GM21737 (cell line): ENCODE measurements around the gene FZR1.
"Not testable (repeated sequence)": the region's sequence is repeated elsewhere in the genome, so short reads cannot be mapped to it uniquely, and the experiment has no call there.

Experiments used
- ATAC-seq: cut with Tn5 transposase; IDR thresholded peaks from one replicate; pipeline ENCODE4 v1.9.1; 2021; ENCODE audit warnings: mild to moderate bottlenecking, moderate library complexity; ENCODE audit not compliant: unreplicated experiment

FZR1 gene

DNA sequence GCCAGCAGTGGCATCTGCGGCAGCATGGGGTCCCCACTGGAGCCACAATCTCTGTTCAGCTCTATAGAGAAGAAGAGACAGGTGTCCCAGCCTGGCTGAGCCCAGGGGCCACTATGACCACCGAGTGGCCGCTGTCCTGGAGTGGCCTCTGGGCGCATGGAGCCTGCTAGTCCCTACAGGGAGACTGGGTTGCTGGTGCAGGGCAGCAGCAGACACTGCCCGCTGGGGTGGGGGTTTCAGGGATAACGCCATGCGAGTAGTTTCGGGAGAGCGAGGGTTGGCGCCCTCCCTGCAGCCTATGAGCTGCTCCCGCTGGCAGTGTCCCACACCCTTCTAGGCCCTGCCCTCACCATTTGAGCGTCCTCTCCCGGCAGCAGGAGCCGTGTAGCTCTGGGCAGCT lies 22.0 kb downstream of the FZR1 start:
- no peak for ATAC-seq

DNA sequence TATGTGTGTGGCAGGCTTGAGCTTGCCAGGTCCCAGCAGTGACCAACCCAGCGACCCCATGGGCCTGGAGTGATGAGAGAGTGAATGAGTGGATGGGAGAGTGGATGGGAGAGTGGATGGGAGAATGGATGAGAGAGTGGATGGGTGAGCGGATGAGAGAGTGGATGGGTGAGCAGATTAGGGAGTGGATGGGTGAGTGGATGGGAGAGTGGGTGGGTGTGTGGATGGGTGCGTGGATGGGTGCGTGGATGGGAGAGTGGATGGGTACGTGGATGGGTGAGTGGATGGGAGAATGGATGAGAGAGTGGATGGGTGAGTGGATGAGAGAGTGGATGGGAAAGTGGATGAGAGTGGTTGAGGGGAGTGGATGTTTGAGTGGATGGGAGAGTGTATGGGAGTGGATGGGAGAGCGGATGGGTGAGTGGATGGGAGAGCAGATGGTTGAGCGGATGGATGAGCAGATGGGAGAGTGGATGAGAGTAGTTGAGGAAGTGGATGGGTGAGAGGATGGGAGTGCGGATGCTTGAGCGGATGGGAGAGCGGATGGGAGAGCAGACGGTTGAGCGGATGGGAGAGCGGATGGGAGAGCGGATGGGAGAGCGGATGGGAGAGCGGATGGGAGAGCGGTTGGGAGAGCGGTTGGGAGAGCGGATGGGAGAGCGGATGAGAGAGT lies 22.6 kb downstream of the FZR1 start:
- no peak for ATAC-seq

DNA sequence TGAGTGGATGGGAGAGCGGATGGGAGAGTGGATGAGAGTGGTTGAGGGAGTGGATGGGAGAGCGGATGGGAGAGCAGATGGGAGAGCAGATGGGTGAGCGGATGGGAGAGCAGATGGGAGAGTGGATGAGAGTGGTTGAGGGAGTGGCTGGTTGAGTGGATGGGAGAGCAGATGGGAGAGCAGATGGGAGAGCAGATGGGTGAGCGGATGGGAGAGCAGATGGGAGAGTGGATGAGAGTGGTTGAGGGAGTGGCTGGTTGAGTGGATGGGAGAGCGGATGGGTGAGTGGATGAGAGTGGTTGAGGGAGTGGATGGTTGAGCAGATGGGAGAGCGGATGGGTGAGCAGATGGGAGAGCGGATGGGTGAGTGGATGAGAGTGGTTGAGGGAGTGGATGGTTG lies 23.2 kb downstream of the FZR1 start:
- not testable (repeated sequence) for ATAC-seq

DNA sequence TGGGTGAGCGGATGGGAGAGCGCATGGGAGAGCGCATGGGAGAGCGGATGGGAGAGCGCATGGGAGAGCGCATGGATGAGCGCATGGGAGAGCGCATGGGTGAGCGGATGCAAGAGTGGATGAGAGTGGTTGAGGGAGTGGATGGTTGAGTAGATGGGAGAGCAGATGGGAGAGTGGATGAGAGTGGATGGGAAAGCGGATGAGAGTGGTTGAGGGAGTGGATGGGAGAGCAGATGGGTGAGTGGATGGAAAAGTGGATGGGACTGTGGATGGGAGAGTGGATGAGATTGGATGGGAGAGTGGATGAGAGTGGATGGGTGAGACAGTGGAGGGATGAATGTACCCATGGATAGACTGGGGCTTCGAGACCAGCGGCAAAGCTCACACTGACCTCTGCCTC lies 24.3 kb downstream of the FZR1 start:
- no peak for ATAC-seq

DNA sequence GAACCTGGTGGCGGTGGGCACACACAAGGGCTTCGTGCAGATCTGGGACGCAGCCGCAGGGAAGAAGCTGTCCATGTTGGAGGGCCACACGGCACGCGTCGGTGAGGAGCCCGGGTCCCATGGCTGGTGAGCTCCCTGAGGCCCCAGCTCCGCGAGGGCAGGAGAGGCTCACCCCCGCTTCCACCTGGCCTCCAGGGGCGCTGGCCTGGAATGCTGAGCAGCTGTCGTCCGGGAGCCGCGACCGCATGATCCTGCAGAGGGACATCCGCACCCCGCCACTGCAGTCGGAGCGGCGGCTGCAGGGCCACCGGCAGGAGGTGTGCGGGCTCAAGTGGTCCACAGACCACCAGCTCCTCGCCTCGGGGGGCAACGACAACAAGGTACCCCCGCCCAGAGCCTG lies 25.6 kb downstream of the FZR1 start:
- no peak for ATAC-seq

DNA sequence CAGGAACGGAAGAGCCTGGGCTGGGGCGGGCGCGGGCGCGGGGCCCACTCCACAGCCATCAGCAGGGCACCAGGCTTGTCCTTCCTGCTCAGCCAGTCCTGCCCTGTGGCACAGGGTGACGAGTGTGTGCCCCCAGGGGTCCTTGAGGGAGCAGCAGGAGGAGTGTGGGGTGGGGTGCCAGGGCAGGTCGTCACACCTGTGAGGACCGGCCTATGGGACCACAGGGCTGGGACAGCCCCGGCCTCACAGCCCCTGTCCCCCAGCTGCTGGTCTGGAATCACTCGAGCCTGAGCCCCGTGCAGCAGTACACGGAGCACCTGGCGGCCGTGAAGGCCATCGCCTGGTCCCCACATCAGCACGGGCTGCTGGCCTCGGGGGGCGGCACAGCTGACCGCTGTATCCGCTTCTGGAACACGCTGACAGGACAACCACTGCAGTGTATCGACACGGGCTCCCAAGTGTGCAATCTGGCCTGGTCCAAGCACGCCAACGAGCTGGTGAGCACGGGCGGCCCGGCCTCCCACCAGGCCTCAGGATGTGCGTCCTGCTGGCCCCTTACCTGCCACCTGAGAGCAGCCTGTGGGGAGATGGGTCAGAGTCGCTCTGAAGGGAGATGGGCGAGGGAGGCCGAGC lies 26.2 kb downstream of the FZR1 start:
- ATAC-seq: no peak

DNA sequence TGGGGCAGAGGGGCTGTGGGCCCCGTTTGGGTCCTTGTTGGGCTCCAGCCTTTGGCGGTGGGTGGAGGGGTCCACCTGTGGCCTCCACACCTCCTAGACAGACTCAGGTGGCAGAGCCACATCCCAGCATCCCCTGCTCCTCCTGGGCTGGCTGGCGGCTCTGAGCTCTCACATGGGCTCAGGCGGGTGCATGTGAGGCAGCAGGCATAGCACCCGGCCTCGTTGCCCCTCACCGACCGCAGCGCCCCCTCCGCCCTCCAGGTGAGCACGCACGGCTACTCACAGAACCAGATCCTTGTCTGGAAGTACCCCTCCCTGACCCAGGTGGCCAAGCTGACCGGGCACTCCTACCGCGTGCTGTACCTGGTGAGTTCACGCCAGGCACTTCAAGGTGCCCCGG lies 26.9 kb downstream of the FZR1 start:
- no peak for ATAC-seq

DNA sequence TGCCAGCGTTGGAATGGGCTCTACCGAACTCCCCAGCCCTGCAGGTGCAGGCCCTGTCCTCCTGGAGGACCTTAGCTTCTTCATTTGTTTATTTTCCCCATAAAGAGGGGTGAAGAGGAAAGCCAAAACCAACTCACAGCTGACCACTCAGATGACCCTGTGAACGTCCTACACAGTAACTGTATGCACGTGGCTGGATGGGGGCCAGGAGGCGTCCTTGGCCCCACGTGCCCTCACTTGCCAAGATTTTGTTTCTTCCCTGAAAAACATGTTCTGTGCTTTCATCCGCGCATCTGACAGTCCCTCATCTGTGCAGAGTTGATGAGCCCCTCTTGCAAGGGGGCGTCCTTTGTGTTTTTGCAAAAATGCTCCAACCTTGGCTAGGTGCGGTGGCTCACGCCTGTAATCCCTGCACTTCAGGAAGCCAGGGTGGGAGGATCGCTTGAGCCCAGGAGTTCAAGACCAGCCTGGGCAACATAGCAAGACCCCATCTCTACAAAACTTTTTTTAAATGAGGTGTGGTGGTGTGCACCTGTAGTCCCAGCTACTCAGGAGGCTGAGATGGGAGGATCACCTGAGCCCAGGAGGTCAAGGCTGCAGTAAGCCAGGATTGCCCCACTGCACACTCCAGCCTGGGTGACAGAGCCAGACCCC lies 27.6 kb downstream of the FZR1 start:
- ATAC-seq: no peak

DNA sequence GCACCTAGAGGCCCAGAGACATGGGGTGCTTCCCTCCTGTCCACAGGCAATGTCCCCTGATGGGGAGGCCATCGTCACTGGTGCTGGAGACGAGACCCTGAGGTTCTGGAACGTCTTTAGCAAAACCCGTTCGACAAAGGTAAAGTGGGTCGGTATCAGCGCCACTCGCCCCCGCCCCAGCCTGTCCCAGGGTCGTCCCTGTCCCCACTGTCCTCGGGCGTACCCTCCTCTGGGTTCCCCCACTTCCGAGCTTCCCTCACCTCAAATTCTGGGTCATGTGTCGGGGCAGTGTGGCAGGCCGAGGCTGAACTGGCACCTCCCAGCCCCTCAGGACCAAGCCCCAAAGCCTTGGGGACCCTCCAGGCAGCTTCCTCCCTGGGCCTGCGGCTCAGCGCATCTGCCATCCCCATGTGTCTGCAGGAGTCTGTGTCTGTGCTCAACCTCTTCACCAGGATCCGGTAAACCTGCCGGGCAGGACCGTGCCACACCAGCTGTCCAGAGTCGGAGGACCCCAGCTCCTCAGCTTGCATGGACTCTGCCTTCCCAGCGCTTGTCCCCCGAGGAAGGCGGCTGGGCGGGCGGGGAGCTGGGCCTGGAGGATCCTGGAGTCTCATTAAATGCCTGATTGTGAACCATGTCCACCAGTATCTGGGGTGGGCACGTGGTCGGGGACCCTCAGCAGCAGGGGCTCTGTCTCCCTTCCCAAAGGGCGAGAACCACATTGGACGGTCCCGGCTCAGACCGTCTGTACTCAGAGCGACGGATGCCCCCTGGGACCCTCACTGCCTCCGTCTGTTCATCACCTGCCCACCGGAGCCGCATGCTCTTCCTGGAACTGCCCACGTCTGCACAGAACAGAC lies 28.5 kb downstream of the FZR1 start:
- no peak for ATAC-seq

DNA sequence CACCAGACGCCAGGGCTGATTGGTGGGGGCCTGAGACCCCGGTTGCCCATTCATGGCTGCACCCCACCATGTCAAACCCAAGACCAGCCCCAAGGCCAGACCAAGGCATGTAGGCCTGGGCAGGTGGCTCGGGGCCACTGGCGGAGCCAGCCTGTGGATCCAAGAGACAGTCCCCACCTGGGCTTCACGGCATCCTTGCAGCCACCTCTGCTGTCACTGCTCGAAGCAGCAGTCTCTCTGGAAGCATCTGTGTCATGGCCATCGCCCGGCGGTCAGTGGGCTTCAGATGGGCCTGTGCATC lies 29.1 kb downstream of the FZR1 start:
- no peak for ATAC-seq

DNA sequence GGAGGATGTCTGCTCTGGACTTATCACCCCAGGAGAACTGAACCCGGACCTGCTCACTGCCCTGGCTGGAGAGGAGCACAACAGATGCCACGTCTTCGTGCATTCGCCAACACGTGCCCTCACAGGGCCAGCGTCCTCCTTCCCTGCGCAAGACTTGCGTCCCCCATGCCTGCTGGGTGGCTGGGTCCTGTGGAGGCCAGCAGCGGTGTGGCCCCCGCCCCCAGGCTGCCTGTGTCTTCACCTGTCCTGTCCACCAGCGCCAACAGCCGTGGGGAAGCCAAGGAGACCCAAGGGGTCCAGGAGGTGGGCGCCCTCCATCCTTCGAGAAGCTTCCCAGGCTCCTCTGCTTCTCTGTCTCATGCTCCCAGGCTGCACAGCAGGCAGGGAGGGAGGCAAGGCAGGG lies 29.5 kb downstream of the FZR1 start:
- no peak for ATAC-seq

DNA sequence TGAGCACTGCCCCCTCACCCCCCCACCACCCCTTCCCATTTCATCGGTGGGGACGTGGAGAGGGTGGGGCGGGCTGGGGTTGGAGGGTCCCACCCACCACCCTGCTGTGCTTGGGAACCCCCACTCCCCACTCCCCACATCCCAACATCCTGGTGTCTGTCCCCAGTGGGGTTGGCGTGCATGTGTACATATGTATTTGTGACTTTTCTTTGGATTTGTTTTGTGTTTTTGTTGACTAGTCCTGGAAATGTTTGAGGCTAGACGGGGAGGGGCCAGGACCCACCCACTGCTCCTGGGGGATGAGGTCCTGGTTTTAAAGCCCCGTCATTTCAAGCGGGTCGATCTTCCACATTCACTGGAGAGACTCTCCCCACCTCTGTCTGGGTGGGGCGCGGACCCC lies 29.9 kb downstream of the FZR1 start:
- no peak for ATAC-seq

DNA sequence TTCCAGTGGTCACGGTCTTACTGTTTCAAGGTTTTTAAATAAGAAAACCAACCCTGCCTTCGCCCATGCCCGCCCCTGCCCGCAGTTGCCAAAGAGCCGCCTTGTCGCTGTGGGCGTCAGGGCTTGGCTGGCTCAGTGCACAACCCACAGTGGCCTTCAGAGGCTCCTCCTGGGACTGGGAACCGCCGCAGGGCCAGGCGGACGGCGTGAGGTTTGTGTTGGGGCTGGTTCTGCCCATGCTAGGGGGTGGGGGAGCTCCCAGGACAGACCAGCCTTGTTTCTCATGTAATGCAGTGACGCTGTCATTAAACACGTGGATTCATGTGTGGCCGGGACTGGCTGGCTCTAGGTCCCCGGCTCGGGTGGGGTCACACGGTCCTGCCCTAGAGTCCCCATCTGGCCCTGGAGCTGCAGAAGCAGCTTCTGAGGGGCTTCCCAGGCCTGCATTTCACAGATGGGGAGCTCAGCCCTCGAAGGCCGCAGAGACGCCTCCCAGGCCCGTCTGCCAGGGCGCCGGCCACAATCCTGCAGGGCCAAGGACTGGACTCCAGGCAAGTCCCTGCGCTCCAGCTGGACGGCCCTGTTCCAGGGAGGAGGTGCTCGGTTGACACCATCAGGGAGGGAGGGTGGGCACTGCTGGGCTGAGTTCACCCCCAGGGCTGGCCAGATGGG lies 30.5 kb downstream of the FZR1 start:
- ATAC-seq: no peak

DNA sequence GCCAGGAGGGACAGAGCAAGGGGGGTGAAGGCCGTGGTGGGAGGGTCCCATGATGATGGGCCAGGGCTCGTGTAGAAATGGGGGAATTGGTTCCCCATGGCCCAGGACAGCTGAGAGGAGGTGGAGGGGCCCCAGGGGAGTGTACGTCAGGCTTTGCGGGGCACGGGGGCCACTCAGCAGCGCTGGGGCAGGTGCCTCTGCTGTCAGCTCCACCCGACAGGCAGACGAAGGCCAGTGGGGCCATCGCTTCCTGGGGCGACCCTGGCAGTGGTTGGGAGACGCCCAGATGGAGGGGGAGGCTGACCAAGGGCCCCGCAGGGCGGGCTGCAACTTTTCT lies 31.0 kb downstream of the FZR1 start:
- ATAC-seq: no peak

DNA sequence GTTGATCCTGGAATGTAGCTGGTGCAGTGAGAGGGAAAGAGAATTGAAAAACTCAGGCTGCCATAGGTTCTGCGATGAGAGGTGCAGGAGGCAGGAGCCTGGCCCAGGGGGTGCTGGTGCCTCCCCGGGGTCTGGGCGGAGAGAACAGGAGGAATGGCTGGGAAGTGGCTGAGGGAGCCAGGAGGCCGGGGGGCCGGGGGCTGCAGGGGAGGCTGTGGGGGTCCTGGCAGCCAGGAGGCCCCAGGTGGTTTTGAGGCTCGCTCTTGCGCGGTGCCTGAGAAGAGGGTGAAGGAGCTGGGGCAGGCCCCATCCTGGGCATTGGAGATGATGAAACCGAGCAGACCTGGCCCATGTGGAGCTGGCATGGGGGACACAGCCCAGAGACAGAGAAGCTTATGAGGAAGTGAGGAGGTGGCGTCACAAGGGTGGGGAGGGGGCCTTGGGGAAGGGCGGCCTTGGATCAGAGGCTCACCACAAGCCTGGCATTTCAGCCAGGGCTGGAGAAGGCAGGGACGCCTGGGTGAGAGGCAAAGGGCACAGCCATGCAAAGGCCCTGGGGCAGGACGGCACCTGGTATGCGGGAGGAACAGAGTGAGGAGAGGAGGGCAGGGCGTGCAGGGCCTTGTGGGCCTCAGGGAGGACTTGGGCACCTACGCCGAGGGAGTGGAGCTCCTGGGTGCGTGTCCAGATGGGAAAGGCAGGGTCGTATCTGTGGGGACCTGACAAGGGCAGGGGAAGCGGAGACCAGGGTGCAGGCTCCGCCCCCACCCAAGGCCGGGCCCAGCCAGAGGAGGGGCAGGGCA lies 31.5 kb downstream of the FZR1 start:
- no peak for ATAC-seq

DNA sequence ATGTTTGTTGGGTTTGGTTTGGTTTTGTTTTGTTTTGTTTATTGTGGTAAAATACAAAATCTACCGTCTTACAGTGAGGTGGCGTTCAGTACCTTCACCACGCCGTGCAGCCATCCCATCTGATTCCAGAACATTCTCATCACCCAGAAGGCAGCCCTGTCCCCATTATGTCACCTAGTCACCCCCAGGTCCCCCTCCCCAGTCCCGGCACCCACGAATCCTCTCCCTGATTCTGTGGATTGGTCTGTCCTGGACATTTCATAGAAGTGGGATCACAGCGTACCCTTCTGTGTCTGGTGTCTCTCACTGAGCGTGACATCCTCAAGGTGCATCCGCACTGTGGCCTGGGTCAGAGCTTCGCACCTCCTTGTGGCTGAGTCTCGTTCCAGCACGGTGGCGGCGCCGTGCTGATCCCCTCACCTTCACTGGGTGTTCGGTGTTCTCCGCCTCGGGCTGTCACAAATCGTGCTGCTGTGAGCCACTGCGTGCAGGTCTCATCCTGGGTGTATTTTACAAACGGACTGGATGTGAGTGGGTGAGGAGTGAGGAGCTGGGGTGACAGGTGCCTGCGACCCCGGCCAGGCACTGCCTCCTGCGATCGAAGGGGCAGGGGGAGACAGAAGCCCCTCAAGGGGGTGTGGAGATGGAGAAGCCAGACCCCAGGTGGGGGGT lies 32.3 kb downstream of the FZR1 start:
- ATAC-seq: no peak

DNA sequence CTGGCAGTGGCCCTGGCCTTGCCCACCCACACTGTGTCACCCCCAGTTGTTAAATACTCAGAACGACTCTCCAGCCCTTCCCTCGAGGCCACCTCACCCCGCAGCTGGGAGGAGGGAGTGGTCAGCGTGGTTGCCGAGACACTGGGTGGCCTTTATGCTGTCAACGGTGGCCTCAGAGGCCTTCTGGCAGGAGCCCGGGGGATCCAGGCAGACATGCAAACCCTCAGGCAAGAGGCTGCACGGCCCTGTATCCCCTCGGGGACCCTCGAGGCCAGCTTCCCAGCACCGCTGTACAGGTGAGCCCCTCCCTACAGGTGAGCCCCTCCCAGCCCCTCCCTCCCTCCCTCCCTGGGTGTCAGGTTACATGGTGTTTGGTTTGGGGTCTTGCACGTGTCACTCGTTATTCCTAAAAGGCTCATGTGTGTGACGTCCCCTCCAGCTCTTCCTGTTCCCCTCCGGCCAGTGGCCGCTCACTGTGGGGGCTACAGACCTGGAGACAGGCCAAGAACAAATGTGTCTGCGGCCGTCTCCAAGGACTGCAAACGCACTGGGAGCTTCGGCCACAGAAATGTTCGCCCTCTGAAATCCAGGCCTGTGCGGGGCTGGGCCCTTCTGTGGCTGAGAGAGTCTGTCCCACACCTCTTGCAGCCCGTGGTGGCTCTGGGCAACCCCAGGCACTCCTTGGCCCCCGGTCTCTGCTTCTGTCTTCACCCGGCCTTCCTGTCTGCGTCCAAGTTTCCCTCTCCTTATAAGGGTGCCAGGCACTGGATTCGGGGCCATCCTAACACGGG lies 33.0 kb downstream of the FZR1 start, which contains the start of gene TEKTIP1:
TEKTIP1 (plus strand) TSS at position 210 of the 791 bp plus-strand sequence; CDS start at position 214, 4 bp downstream.
- ATAC-seq: no peak

DNA sequence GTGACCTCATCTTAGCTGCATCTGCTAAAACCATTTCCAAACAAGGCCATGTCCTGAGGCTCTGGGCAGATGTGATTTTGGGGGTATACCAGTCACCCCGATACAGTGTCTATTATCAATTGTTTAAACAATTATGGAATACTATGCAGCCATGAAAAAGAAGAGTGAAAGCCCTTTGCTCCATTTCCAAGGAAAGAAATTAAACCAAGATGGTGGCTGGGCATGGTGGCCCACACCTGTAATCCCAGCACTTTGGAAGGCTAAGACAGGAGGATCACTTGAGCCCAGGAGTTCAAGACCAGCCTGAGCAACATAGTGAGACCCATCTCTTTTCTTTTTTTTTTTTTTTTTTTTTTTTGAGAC lies 33.6 kb downstream of the FZR1 start:
- ATAC-seq: no peak
